GM12891 (cell line): ENCODE data around the gene ZDHHC14.
A peak's percentile ranks its signal among the peaks of the same experiment; 100 is the strongest.

ENCODE experiments used
- DNase-seq: peaks from one replicate; pipeline ENCODE4 v3.0.0; 2011; ENCODE audit warnings: low spot score; ENCODE audit not compliant: insufficient read length
- FAIRE-seq: peaks from 2 replicates; lab custom pipeline; 2011; peaks lifted over from hg19 to GRCh38; lab: Jason Lieb, UNC
- PAX5 ChIP-seq: IDR thresholded peaks from 2 replicates; pipeline ENCODE4 v1.6.1; 2011; ENCODE audit warnings: low read length, moderate library complexity, mild to moderate bottlenecking; ENCODE audit not compliant: insufficient read depth, severe bottlenecking
- POLR2A ChIP-seq: IDR thresholded peaks from 2 replicates; pipeline ENCODE4 v1.6.1; 2011; ENCODE audit warnings: low read depth, low read length, control low read depth
- POLR2AphosphoS5 ChIP-seq: IDR thresholded peaks from 2 replicates; pipeline ENCODE4 v1.6.1; 2011; ENCODE audit warnings: low read depth, low read length, control low read depth
- POU2F2 ChIP-seq: IDR thresholded peaks from 2 replicates; pipeline ENCODE4 v1.6.1; 2011; ENCODE audit warnings: low read depth, mild to moderate bottlenecking, control low read depth, low read length, moderate library complexity
- SPI1 ChIP-seq: IDR thresholded peaks from 2 replicates; pipeline ENCODE4 v1.6.1; 2011; ENCODE audit warnings: low read depth, low read length, control low read depth
- TAF1 ChIP-seq: IDR thresholded peaks from 2 replicates; pipeline ENCODE4 v1.6.1; 2011; ENCODE audit warnings: low read depth, low read length, control low read depth

ZDHHC14 gene

GRCh38 chr6:157561929-157562810, 181.2 kb downstream of the ZDHHC14 start:
- DNase-seq (no peak), FAIRE-seq (peak; percentile 94)
- TF ChIP-seq SPI1 (peak; percentile 95), POLR2AphosphoS5 (no peak), PAX5 (no peak), POLR2A (no peak), POU2F2 (no peak), TAF1 (no peak)

- TF ChIP-seq TAF1 (no peak), POLR2AphosphoS5 (no peak), POLR2A (no peak), PAX5 (no peak), POU2F2 (no peak), SPI1 (no peak)
- FAIRE-seq: no peak
- no peak for DNase-seq
These were observed 182.0 kb downstream of the ZDHHC14 start for GRCh38 chr6:157562997-157563396.

GRCh38 chr6:157563611-157564284, 182.8 kb downstream of the ZDHHC14 start:
- TF ChIP-seq SPI1 (0 out of 2 replicates have a peak, but pooled peaks have one; percentile 3), POLR2AphosphoS5 (no peak), PAX5 (no peak), POLR2A (no peak), POU2F2 (0 out of 2 replicates have a peak, but pooled peaks have one; percentile 40)
- FAIRE-seq: peak; percentile 87
- DNase-seq: peak; percentile 52

- TF ChIP-seq PAX5: no peak
- no peak for TF ChIP-seq POLR2A
- no peak for TF ChIP-seq POLR2AphosphoS5
- TF ChIP-seq POU2F2: no peak
- no peak for TF ChIP-seq SPI1
- no peak for TF ChIP-seq TAF1
- no peak for DNase-seq
- FAIRE-seq: peak; percentile 13
These were observed 187.7 kb downstream of the ZDHHC14 start for GRCh38 chr6:157568702-157569101.

- FAIRE-seq: no peak
- TF ChIP-seq POLR2AphosphoS5: no peak
- TF ChIP-seq PAX5: no peak
- no peak for TF ChIP-seq SPI1
- TF ChIP-seq POLR2A: no peak
- TF ChIP-seq POU2F2: no peak
- TF ChIP-seq TAF1: no peak
- DNase-seq: no peak
These were observed 188.6 kb downstream of the ZDHHC14 start for GRCh38 chr6:157569543-157569942.

GRCh38 chr6:157570104-157570503, 189.1 kb downstream of the ZDHHC14 start:
- FAIRE-seq (peak; percentile 83), DNase-seq (no peak)
- TF ChIP-seq TAF1 (no peak), PAX5 (no peak), POLR2A (no peak), POLR2AphosphoS5 (no peak), SPI1 (no peak)

GRCh38 chr6:157570752-157571151, 189.8 kb downstream of the ZDHHC14 start:
- DNase-seq (no peak), FAIRE-seq (no peak)
- TF ChIP-seq SPI1: peak; percentile 34; the same call in 1 of the 2 replicates
- TF ChIP-seq POLR2A: no peak

GRCh38 chr6:157571269-157571668, 190.3 kb downstream of the ZDHHC14 start:
- TF ChIP-seq POLR2AphosphoS5 (no peak), TAF1 (no peak), PAX5 (no peak), SPI1 (no peak), POU2F2 (no peak), POLR2A (no peak)
- peak; percentile 79 for FAIRE-seq
- no peak for DNase-seq

GRCh38 chr6:157571950-157572349, 191.0 kb downstream of the ZDHHC14 start:
- DNase-seq (no peak), FAIRE-seq (no peak)
- TF ChIP-seq POLR2AphosphoS5: no peak
